ENCODE measurements around the gene DDB1. TPM values are rescaled to one million over a fixed set of nuclear protein-coding genes. Genes with fewer than 3 reads are reported as not detected.

Gene DDB1
- polyA plus RNA-seq, 3 donors, result 54.1 to 97.2 (median 86.6) TPM

DNA sequence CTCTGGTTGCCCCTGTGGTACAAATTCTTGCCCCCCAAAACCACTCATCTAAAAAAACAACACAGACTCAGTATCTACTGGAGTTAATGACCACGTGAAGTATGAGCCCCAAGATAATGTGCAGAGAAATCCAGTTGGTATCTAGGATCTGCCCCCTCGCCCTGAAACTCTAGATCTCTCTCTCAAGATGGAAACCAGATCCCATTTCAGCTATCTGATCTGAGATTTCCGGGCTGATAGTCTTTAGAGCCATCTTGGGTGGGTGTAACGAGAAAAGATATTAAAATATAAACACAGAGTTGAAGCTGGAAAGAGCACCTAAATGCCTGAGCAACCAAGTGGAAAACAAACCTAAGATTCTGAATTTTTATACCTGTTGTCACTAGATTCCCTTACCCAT lies 23.8 kb downstream of the DDB1 start:
- Histone ChIP-seq H3K36me3 (replicated peaks in 1 of 2; ENCODE audit: control insufficient read depth in 1 of 2, insufficient read depth in 2 of 2, low read length in 2 of 2) (peaks cover 95 to 100% of the 10 kb centered on the region in 2 donors), H2AFZ (ENCODE audit: insufficient read depth, low read depth, low read length, poor library complexity, severe bottlenecking) (no peak overlapping the region), H3K4me2 (replicated peaks; ENCODE audit: extremely low read depth, low read length, poor library complexity, severe bottlenecking) (no peak overlapping the region), H3K9ac (ENCODE audit: insufficient read depth, low read length, poor library complexity, severe bottlenecking) (no peak overlapping the region), H3K27ac (ENCODE audit: low read depth in 1 of 2, low read length in 2 of 2) (no peak overlapping the region), H3K79me2 (ENCODE audit: insufficient read depth, low read length) (no peaks in the 10 kb centered on the region), H3K27me3 (ENCODE audit: control insufficient read depth in 2 of 2, insufficient read depth in 2 of 2, low read length in 2 of 2) (no peaks in the 10 kb centered on the region), H3K4me3 (replicated peaks in 1 of 3; ENCODE audit: low read depth in 2 of 3, low read length in 3 of 3) (no peak overlapping the region), H3K4me1 (ENCODE audit: control insufficient read depth in 1 of 2, insufficient read depth in 2 of 2, low read length in 2 of 2) (no peaks in the 10 kb centered on the region), H3K9me3 (replicated peaks in 1 of 2; ENCODE audit: control insufficient read depth in 1 of 2, insufficient read depth in 1 of 2, low read length in 2 of 2) (no peaks in the 10 kb centered on the region), H4K20me1 (ENCODE audit: insufficient read depth, low read length) (no peaks in the 10 kb centered on the region)
- TF ChIP-seq, protein P1, sequence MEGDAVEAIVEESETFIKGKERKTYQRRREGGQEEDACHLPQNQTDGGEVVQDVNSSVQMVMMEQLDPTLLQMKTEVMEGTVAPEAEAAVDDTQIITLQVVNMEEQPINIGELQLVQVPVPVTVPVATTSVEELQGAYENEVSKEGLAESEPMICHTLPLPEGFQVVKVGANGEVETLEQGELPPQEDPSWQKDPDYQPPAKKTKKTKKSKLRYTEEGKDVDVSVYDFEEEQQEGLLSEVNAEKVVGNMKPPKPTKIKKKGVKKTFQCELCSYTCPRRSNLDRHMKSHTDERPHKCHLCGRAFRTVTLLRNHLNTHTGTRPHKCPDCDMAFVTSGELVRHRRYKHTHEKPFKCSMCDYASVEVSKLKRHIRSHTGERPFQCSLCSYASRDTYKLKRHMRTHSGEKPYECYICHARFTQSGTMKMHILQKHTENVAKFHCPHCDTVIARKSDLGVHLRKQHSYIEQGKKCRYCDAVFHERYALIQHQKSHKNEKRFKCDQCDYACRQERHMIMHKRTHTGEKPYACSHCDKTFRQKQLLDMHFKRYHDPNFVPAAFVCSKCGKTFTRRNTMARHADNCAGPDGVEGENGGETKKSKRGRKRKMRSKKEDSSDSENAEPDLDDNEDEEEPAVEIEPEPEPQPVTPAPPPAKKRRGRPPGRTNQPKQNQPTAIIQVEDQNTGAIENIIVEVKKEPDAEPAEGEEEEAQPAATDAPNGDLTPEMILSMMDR (IDR thresholded peaks at IDR 0.05), result no peak
- DNase-seq, result no peak
- intact Hi-C loops (cut with micrococcal nuclease), result no loop called here
- Mint-ChIP-seq H3K4me3 (no peak overlapping the region), H3K27me3 (ENCODE audit: low read depth in 3 of 3) (no peaks in the 10 kb centered on the region), H3K9me3 (no peaks in the 10 kb centered on the region), H3K27ac (no peak overlapping the region), H3K36me3 (peaks cover 16 to 41% of the 10 kb centered on the region in 2 donors), H3K4me1 (no peaks in the 10 kb centered on the region)
- 100% methylated on average over 1 of the region's 4 CpGs for WGBS (ENCODE audit: insufficient coverage)

DNA sequence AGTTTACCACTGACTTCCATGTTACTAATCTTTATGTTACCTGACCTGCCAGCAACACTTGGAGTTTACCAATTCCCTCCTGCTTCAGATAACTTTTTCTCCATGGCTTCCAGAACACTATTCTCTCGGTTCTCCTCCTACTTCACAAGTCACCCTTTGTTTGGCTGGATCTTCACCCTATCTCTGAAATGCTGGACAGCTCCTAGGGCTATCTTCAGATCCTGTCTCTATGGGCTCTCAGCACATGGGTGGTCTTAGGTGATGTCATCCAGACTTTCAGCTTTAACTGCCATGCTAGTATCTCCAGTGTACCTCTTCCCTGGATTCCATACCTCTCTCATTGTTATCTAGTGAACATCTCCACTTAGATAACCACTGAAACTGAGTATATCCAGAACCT lies 25.6 kb downstream of the DDB1 start:
- no peak for DNase-seq
- Mint-ChIP-seq H3K4me3 (no peak overlapping the region), H3K27ac (no peak overlapping the region), H3K4me1 (no peaks in the 10 kb centered on the region), H3K36me3 (peaks cover 33 to 42% of the 10 kb centered on the region in 2 donors), H3K9me3 (no peaks in the 10 kb centered on the region), H3K27me3 (ENCODE audit: low read depth in 3 of 3) (no peaks in the 10 kb centered on the region)
- H4K20me1 ChIP-seq (ENCODE audit: insufficient read depth, low read length), result no peaks in the 10 kb centered on the region
- H2AFZ ChIP-seq (ENCODE audit: insufficient read depth, low read depth, low read length, poor library complexity, severe bottlenecking), result no peak overlapping the region
- WGBS (ENCODE audit: insufficient coverage), result no CpG with 5 or more reads among the region's 1 CpG
- no peak overlapping the region for H3K4me3 ChIP-seq (replicated peaks in 1 of 3; ENCODE audit: low read depth in 2 of 3, low read length in 3 of 3)
- H3K27me3 ChIP-seq (ENCODE audit: control insufficient read depth in 2 of 2, insufficient read depth in 2 of 2, low read length in 2 of 2), result no peaks in the 10 kb centered on the region
- H3K27ac ChIP-seq (ENCODE audit: low read depth in 1 of 2, low read length in 2 of 2), result no peak overlapping the region
- TF ChIP-seq, protein P1 (IDR thresholded peaks at IDR 0.05), result no peak
- no peaks in the 10 kb centered on the region for H3K9me3 ChIP-seq (replicated peaks in 1 of 2; ENCODE audit: control insufficient read depth in 1 of 2, insufficient read depth in 1 of 2, low read length in 2 of 2)
- no peak overlapping the region for H3K4me2 ChIP-seq (replicated peaks; ENCODE audit: extremely low read depth, low read length, poor library complexity, severe bottlenecking)
- no peak overlapping the region for H3K9ac ChIP-seq (ENCODE audit: insufficient read depth, low read length, poor library complexity, severe bottlenecking)
- intact Hi-C loops (cut with micrococcal nuclease), result no loop called here
- H3K79me2 ChIP-seq (ENCODE audit: insufficient read depth, low read length), result no peaks in the 10 kb centered on the region
- no peaks in the 10 kb centered on the region for H3K4me1 ChIP-seq (ENCODE audit: control insufficient read depth in 1 of 2, insufficient read depth in 2 of 2, low read length in 2 of 2)
- H3K36me3 ChIP-seq (replicated peaks in 1 of 2; ENCODE audit: control insufficient read depth in 1 of 2, insufficient read depth in 2 of 2, low read length in 2 of 2), result peaks cover 93 to 100% of the 10 kb centered on the region in 2 donors

Measured in CD14-positive monocyte (primary cell).